ENCODE data around the gene FANCD2OS.

DNA sequence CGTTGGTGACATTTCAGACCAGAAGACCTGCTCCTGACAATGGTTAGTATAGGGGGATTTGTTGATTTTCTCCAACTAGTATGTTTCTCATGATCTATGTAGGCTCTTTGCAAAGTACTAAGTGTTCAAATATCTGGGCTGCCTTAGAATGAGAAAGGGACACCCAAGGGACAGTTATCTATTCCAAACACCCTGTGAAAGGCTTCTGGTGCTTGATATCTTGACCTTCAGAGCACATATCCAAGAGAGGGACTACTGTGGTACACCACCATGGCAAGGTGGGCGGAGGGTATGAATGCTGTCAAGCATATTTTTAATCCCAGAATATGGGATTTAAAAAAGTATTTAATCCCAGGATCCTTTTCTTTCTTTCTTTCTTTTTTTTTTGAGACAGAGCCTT lies 1.1 kb downstream of the FANCD2OS start:
- TF ChIP-seq, protein P1, sequence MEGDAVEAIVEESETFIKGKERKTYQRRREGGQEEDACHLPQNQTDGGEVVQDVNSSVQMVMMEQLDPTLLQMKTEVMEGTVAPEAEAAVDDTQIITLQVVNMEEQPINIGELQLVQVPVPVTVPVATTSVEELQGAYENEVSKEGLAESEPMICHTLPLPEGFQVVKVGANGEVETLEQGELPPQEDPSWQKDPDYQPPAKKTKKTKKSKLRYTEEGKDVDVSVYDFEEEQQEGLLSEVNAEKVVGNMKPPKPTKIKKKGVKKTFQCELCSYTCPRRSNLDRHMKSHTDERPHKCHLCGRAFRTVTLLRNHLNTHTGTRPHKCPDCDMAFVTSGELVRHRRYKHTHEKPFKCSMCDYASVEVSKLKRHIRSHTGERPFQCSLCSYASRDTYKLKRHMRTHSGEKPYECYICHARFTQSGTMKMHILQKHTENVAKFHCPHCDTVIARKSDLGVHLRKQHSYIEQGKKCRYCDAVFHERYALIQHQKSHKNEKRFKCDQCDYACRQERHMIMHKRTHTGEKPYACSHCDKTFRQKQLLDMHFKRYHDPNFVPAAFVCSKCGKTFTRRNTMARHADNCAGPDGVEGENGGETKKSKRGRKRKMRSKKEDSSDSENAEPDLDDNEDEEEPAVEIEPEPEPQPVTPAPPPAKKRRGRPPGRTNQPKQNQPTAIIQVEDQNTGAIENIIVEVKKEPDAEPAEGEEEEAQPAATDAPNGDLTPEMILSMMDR (conservative IDR thresholded peaks at IDR 0.05 in 1 of 2, IDR thresholded peaks at IDR 0.05 in 1 of 2; ENCODE audit: extremely low read depth in 1 of 2, insufficient read depth in 1 of 2, low read depth in 1 of 2, low read length in 2 of 2): no peak
- TF ChIP-seq EZH2 (IDR thresholded peaks at IDR 0.05; ENCODE audit: borderline replicate concordance, low read length): no peak

Data from mammary epithelial cell (primary cell).